Fibroblast of lung (primary cell): Measurements from ENCODE around the gene HTT. TPM values are rescaled to one million over a fixed set of nuclear protein-coding genes. Genes with fewer than 3 reads are reported as not detected.

Experiments
- DNase-seq, 2 donors: peaks; one replicate each; pipeline versions ENCODE4 v3.0.0 to v3.0.0-alpha.2; 2010; ENCODE audit warnings: low read depth in 2 of 2
- H2AFZ ChIP-seq: 2 replicates; pipeline ENCODE4 v1.5.1; 2012; ENCODE audit warnings: low read length, control low read depth, inconsistent platforms
- H3K27ac ChIP-seq: 2 replicates; pipeline ENCODE4 v1.5.1; 2011; ENCODE audit warnings: low read length, control low read depth; ENCODE audit not compliant: insufficient read depth
- H3K27me3 ChIP-seq: 2 replicates; pipeline ENCODE4 v1.5.1; 2011; ENCODE audit warnings: mild to moderate bottlenecking, low read length; ENCODE audit not compliant: control insufficient read depth, insufficient read depth
- H3K36me3 ChIP-seq: 2 replicates; pipeline ENCODE4 v1.5.1; 2011; ENCODE audit warnings: low read length; ENCODE audit not compliant: control insufficient read depth, insufficient read depth
- H3K4me1 ChIP-seq: 2 replicates; pipeline ENCODE4 v1.5.1; 2011; ENCODE audit warnings: low read length; ENCODE audit not compliant: control insufficient read depth, insufficient read depth; ENCODE audit errors: extremely low read depth
- H3K4me2 ChIP-seq: 2 replicates; pipeline ENCODE4 v1.5.1; 2011; ENCODE audit warnings: low read length, control low read depth; ENCODE audit not compliant: insufficient read depth; ENCODE audit errors: extremely low read depth
- H3K4me3 ChIP-seq, 4 experiments: fragments of 200-600 bp in 1 of 4; sonication (generic) in 1 of 4; replicated peaks in 1 of 4; 2 replicates each; pipeline ENCODE4 v1.5.1; 2011 to 2016; ENCODE audit warnings: low read length in 4 of 4, low read depth in 3 of 4, mild to moderate bottlenecking in 3 of 4, control low read depth in 2 of 4, inconsistent platforms in 1 of 4, mixed read lengths in 1 of 4; ENCODE audit not compliant: insufficient read depth in 1 of 4; ENCODE audit errors: control extremely low read depth in 1 of 4
- H3K79me2 ChIP-seq: 2 replicates; pipeline ENCODE4 v1.5.1; 2012; ENCODE audit warnings: mild to moderate bottlenecking, low read length, inconsistent platforms; ENCODE audit not compliant: control insufficient read depth, insufficient read depth
- H3K9ac ChIP-seq: 2 replicates; pipeline ENCODE4 v1.5.1; 2011; ENCODE audit warnings: mild to moderate bottlenecking, low read length, control low read depth; ENCODE audit not compliant: insufficient read depth
- H3K9me3 ChIP-seq: 2 replicates; pipeline ENCODE4 v1.5.1; 2012; ENCODE audit warnings: low read depth, low read length; ENCODE audit not compliant: control insufficient read depth, insufficient read depth
- H4K20me1 ChIP-seq: 2 replicates; pipeline ENCODE4 v1.5.1; 2011; ENCODE audit warnings: low read length; ENCODE audit not compliant: control insufficient read depth, insufficient read depth; ENCODE audit errors: extremely low read depth
- EZH2 ChIP-seq: IDR thresholded peaks from 2 replicates; pipeline ENCODE4 v1.5.1; 2012; ENCODE audit warnings: low read length, control low read depth, mild to moderate bottlenecking; ENCODE audit errors: missing control alignments
- polyA plus RNA-seq, 2 donors: library from polyadenylated mRNA; depleted of rRNA in 1 of 2; stranded (reverse) in 1 of 2; unstranded in 1 of 2; fragments of >200 nt; gene quantifications; 2 replicates each; pipeline ENCODE4 v1.2.1, GENCODE V29; 2011 to 2012; ENCODE audit warnings: missing spikeins in 1 of 2
- total RNA-seq: library from RNA; depleted of rRNA; stranded (reverse); fragments of >200 nt; gene quantifications from 2 replicates; pipeline ENCODE4 v1.2.1, GENCODE V29; 2014
- TF ChIP-seq, protein P1 (sequence below), 2 donors: IDR thresholded peaks in 1 of 2; conservative IDR thresholded peaks in 1 of 2; 1 replicate in 1 of 2; 2 replicates in 1 of 2; pipeline ENCODE4 v1.5.1; 2011 to 2012; ENCODE audit warnings: low read length in 2 of 2, control low read depth in 1 of 2, inconsistent platforms in 1 of 2, low read depth in 1 of 2, mild to moderate bottlenecking in 1 of 2

HTT gene
- total and polyA plus RNA-seq, 2 donors (not counting 1 experiment from before 2014, with no cell fraction given), result 13.2 to 41.8 TPM

DNA sequence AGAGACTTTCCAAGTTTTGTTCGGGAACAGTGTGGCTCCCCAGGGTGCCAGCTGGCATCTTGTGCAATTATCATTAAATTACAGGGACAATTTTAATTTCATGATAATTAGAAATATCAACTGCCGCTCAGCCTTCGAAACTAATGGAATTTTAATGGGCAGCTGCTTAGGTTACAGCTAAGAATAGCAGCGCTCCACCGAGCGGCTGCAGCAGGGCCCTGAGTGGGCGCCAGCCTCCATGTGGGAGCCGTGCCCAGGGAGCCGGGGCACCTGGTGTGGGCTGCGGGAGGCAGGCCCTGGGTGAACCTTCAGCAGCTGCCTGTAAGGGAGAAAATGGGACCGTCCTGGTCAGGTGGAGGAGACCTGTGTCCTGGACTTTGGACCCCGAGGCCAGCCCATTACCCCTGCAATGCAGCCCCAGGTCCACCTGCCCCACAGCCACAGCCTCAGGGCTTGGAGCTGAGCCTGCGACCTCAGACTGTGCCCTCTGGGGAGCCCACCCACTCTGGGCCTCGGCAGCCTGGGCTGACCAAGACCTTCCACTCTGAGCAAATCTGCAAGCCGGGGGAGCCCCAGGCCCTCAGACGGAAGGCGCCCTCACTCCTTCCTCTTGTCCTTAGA, 195.6 kb downstream of the HTT start:
- Histone ChIP-seq H3K27me3 (no peaks in the 10 kb centered on the region), H3K4me1 (no peaks in the 10 kb centered on the region), H3K9ac (no peak overlapping the region), H4K20me1 (no peaks in the 10 kb centered on the region), H3K9me3 (no peaks in the 10 kb centered on the region), H2AFZ (no peak overlapping the region), H3K4me3 (no peak overlapping the region), H3K27ac (no peak overlapping the region), H3K4me2 (no peak overlapping the region), H3K36me3 (no peaks in the 10 kb centered on the region), H3K79me2 (no peaks in the 10 kb centered on the region)
- peak in 1 of 2 donors; percentile 31 for DNase-seq
- TF ChIP-seq, protein P1, sequence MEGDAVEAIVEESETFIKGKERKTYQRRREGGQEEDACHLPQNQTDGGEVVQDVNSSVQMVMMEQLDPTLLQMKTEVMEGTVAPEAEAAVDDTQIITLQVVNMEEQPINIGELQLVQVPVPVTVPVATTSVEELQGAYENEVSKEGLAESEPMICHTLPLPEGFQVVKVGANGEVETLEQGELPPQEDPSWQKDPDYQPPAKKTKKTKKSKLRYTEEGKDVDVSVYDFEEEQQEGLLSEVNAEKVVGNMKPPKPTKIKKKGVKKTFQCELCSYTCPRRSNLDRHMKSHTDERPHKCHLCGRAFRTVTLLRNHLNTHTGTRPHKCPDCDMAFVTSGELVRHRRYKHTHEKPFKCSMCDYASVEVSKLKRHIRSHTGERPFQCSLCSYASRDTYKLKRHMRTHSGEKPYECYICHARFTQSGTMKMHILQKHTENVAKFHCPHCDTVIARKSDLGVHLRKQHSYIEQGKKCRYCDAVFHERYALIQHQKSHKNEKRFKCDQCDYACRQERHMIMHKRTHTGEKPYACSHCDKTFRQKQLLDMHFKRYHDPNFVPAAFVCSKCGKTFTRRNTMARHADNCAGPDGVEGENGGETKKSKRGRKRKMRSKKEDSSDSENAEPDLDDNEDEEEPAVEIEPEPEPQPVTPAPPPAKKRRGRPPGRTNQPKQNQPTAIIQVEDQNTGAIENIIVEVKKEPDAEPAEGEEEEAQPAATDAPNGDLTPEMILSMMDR (conservative IDR thresholded peaks at IDR 0.05 in 1 of 2, IDR thresholded peaks at IDR 0.05 in 1 of 2; ENCODE audit: low read depth in 1 of 2, low read length in 2 of 2), result no peak
- no peak for TF ChIP-seq EZH2

DNA sequence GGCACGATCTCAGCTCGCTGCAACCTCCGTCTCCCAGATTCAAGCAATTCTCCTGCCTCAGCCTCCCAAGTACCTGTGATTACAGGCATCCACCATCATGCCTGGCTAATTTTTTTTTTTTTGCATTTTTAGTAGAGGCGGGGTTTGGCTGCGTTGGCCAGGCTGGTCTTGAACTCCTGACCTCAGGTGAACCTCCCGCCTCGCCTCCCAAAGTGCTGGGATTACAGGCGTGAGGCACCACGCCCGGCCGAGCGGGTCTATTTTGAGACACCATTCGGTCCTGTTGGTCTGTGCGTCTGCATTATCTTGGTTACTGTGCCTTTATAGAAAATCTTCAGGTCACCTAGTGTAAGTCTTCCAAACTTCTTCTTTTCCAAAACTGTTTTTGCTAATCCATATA, 196.7 kb downstream of the HTT start:
- H3K9ac ChIP-seq, result no peak overlapping the region
- no peak overlapping the region for H3K4me3 ChIP-seq
- no peaks in the 10 kb centered on the region for H3K27me3 ChIP-seq
- no peaks in the 10 kb centered on the region for H3K36me3 ChIP-seq
- H3K79me2 ChIP-seq, result no peaks in the 10 kb centered on the region
- no peaks in the 10 kb centered on the region for H4K20me1 ChIP-seq
- H2AFZ ChIP-seq, result no peak overlapping the region
- no peaks in the 10 kb centered on the region for H3K9me3 ChIP-seq
- no peak overlapping the region for H3K4me2 ChIP-seq
- no peak for DNase-seq
- no peak for TF ChIP-seq EZH2
- TF ChIP-seq, protein P1 (conservative IDR thresholded peaks at IDR 0.05 in 1 of 2, IDR thresholded peaks at IDR 0.05 in 1 of 2; ENCODE audit: low read depth in 1 of 2, low read length in 2 of 2), result no peak
- H3K4me1 ChIP-seq, result no peaks in the 10 kb centered on the region
- H3K27ac ChIP-seq, result no peak overlapping the region

DNA sequence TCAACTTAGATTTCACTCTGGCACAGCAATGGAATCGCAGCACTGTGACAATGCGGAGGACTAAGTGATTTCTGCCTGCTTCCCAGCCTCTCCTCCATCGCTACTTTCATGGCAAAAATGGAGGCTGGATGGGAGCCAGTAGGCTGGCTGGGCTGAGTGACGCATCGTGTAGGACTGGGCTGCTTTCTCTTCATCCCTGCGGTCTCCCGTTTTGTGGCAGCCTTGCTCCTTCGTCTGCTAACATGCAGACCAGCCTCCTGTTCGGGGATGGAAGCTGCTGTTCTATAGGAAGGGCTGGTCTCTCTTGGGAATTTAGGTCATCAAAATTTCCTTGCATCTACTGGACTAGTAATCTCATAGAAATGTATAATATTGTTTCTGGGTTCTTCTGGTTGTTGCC, 202.5 kb downstream of the HTT start:
- no peaks in the 10 kb centered on the region for H3K79me2 ChIP-seq
- peak overlapping the region in 1 of 4 experiments; percentile 32 for H3K4me3 ChIP-seq
- H3K4me2 ChIP-seq, result peak overlapping the region; percentile 5
- H3K9me3 ChIP-seq, result no peaks in the 10 kb centered on the region
- peaks cover 5% of the 10 kb centered on the region for H3K4me1 ChIP-seq
- peak overlapping the region; percentile 87 for H2AFZ ChIP-seq
- no peaks in the 10 kb centered on the region for H4K20me1 ChIP-seq
- H3K27ac ChIP-seq, result no peak overlapping the region
- no peak for TF ChIP-seq EZH2
- TF ChIP-seq, protein P1 (conservative IDR thresholded peaks at IDR 0.05 in 1 of 2, IDR thresholded peaks at IDR 0.05 in 1 of 2; ENCODE audit: low read depth in 1 of 2, low read length in 2 of 2), result no peak
- DNase-seq, result peak; percentile 58 to 80
- peaks cover 3% of the 10 kb centered on the region for H3K27me3 ChIP-seq
- no peak overlapping the region for H3K9ac ChIP-seq
- H3K36me3 ChIP-seq, result no peaks in the 10 kb centered on the region
